ENCODE measurements around the gene IGFBP5. TPM values are rescaled to one million over a fixed set of nuclear protein-coding genes. Genes with fewer than 3 reads are reported as not detected.

IGFBP5 gene
- total and polyA plus RNA-seq, 9 of the 15 experiments (the other 6 are each of a cell fraction or from before 2014, with no cell fraction given) = 0.01 to 1.9 (median 0.03) TPM; not detected in 6

DNA sequence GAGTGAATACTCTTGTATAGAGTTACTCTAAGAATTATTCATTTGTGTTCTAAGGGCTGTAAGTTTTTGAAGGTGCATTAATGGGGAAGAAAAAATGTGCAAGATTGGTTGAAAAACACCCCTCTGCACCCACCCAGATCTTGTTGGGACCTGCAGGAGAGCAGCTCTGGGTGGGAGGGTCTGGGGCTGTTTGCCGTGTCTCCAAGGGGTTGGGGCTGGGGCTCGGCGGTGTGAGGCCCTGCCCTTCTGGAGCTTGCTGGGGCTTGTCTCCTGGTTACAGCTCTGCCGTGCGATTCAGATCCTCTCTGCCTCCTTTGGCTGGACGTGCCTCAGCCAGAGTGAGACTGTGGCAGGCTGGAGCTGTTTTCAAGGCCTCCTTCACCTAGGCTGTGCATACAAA, 36.1 kb downstream of the IGFBP5 start:
- 0% methylated on average over 2 of the region's 6 CpGs for WGBS (ENCODE audit: insufficient coverage, low coverage, missing lambda C conversion rate)
- ChIA-PET POLR2A (interaction anchor here (0.6 to 1.7 kb wide), 2 partner anchors 12 to 135 kb away, joined by 4 to 6 read pairs; no protein-coding TSS in a partner anchor), CTCF (ENCODE audit: low intra/inter-chr PET ratio) (interaction anchor here (1.2 kb wide), 1 partner anchor 143 kb away, joined by 3 read pairs; no protein-coding TSS in a partner anchor)
- BruUV-seq (replicated peaks) = no TSS peak
- Histone ChIP-seq H3K4me2 (ENCODE audit: insufficient read depth, low read length) (no peak overlapping the region), H3K4me1 (replicated peaks in 1 of 2; ENCODE audit: control insufficient read depth in 2 of 2, insufficient read depth in 2 of 2, low read length in 2 of 2) (peaks cover 2 to 9% of the 10 kb centered on the region in 2 experiments; a peak in 3 of 5 replicates), H3K79me2 (ENCODE audit: control insufficient read depth, insufficient read depth, low read length) (no peaks in the 10 kb centered on the region), H3K9me1 (ENCODE audit: control insufficient read depth, insufficient read depth, low read length) (no peaks in the 10 kb centered on the region), H3K27ac (ENCODE audit: extremely low read depth, low read depth, low read length) (no peak overlapping the region), H3K9ac (ENCODE audit: insufficient read depth in 1 of 2, low read depth in 2 of 2, low read length in 2 of 2) (no peak overlapping the region), H3K27me3 (ENCODE audit: control insufficient read depth in 2 of 2, insufficient read depth in 2 of 2, low read length in 2 of 2) (peaks cover 3 to 55% of the 10 kb centered on the region in 2 experiments; a peak in 4 of 5 replicates), H3K9me3 (replicated peaks; ENCODE audit: control insufficient read depth, insufficient read depth, low read depth, low read length) (no peaks in the 10 kb centered on the region), H3K36me3 (ENCODE audit: control insufficient read depth, insufficient read depth, low read length) (no peaks in the 10 kb centered on the region), H4K20me1 (replicated peaks; ENCODE audit: control insufficient read depth, insufficient read depth, low read length) (no peaks in the 10 kb centered on the region; the same call in 1 of the 2 replicates), H2AFZ (ENCODE audit: low read depth, low read length) (no peak overlapping the region), H3K4me3 (no peak overlapping the region)
- DNase-seq (ENCODE audit: extremely low read depth in 1 of 4, low spot score in 3 of 4) = no peak
- no peak for ATAC-seq
- in situ Hi-C loops (cut with MboI) (loop anchor here (25.0 kb wide), 1 partner anchor 447 kb away; no protein-coding TSS in a partner anchor), intact Hi-C loops (cut with micrococcal nuclease) (no loop called here)
- no peak for FAIRE-seq
- TF ChIP-seq, protein P1, sequence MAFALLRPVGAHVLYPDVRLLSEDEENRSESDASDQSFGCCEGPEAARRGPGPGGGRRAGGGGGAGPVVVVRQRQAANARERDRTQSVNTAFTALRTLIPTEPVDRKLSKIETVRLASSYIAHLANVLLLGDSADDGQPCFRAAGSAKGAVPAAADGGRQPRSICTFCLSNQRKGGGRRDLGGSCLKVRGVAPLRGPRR (CRISPR knock-in tag; IDR thresholded peaks at IDR 0.05) = no peak
- TF ChIP-seq THRAP3 (IDR thresholded peaks at IDR 0.05; ENCODE audit: borderline replicate concordance) = no peak
- TF ChIP-seq GTF2A2 (tag; IDR thresholded peaks at IDR 0.05) = no peak
- TF ChIP-seq, protein P2, sequence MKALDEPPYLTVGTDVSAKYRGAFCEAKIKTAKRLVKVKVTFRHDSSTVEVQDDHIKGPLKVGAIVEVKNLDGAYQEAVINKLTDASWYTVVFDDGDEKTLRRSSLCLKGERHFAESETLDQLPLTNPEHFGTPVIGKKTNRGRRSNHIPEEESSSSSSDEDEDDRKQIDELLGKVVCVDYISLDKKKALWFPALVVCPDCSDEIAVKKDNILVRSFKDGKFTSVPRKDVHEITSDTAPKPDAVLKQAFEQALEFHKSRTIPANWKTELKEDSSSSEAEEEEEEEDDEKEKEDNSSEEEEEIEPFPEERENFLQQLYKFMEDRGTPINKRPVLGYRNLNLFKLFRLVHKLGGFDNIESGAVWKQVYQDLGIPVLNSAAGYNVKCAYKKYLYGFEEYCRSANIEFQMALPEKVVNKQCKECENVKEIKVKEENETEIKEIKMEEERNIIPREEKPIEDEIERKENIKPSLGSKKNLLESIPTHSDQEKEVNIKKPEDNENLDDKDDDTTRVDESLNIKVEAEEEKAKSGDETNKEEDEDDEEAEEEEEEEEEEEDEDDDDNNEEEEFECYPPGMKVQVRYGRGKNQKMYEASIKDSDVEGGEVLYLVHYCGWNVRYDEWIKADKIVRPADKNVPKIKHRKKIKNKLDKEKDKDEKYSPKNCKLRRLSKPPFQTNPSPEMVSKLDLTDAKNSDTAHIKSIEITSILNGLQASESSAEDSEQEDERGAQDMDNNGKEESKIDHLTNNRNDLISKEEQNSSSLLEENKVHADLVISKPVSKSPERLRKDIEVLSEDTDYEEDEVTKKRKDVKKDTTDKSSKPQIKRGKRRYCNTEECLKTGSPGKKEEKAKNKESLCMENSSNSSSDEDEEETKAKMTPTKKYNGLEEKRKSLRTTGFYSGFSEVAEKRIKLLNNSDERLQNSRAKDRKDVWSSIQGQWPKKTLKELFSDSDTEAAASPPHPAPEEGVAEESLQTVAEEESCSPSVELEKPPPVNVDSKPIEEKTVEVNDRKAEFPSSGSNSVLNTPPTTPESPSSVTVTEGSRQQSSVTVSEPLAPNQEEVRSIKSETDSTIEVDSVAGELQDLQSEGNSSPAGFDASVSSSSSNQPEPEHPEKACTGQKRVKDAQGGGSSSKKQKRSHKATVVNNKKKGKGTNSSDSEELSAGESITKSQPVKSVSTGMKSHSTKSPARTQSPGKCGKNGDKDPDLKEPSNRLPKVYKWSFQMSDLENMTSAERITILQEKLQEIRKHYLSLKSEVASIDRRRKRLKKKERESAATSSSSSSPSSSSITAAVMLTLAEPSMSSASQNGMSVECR (CRISPR knock-in tag; IDR thresholded peaks at IDR 0.05) = no peak
- no peak for TF ChIP-seq ZNF766 (CRISPR knock-in tag; conservative IDR thresholded peaks at IDR 0.05)
- TF ChIP-seq, protein P3, sequence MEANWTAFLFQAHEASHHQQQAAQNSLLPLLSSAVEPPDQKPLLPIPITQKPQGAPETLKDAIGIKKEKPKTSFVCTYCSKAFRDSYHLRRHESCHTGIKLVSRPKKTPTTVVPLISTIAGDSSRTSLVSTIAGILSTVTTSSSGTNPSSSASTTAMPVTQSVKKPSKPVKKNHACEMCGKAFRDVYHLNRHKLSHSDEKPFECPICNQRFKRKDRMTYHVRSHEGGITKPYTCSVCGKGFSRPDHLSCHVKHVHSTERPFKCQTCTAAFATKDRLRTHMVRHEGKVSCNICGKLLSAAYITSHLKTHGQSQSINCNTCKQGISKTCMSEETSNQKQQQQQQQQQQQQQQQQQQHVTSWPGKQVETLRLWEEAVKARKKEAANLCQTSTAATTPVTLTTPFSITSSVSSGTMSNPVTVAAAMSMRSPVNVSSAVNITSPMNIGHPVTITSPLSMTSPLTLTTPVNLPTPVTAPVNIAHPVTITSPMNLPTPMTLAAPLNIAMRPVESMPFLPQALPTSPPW (CRISPR knock-in tag; IDR thresholded peaks at IDR 0.05) = no peak
- no peak for TF ChIP-seq ZNF408 (CRISPR knock-in tag; IDR thresholded peaks at IDR 0.05; ENCODE audit: low read depth)
- no peak for TF ChIP-seq ZNF311 (CRISPR knock-in tag; IDR thresholded peaks at IDR 0.05)
- no peak for TF ChIP-seq FOXJ3 (CRISPR knock-in tag; IDR thresholded peaks at IDR 0.05)
- no peak for TF ChIP-seq CBFB (CRISPR knock-in tag; IDR thresholded peaks at IDR 0.05)

Measured in K562 (cell line).